ENCODE data around the gene RERE.
A peak's percentile ranks its signal among the peaks of the same experiment; 100 is the strongest.

The RERE gene

GRCh38 chr1:8817412-8818324 lies at the start of gene RERE:
TSS of gene RERE (minus strand) at chr1:8817640.
- DNase-seq: peak; percentile 75

GRCh38 chr1:8866792-8867415 lies 49.5 kb upstream of the RERE start:
- no peak for DNase-seq

GRCh38 chr1:8866173-8866791 lies 48.8 kb upstream of the RERE start:
- DNase-seq: no peak

- DNase-seq: no peak
Observed at GRCh38 chr1:8864713-8865344, 47.4 kb upstream of the RERE start.

- DNase-seq: no peak
Observed at GRCh38 chr1:8863794-8864233, 46.4 kb upstream of the RERE start.

- no peak for DNase-seq
Observed at GRCh38 chr1:8863138-8863537, 45.7 kb upstream of the RERE start.

- no peak for DNase-seq
Observed at GRCh38 chr1:8862528-8862927, 45.1 kb upstream of the RERE start.

- DNase-seq: no peak
Observed at GRCh38 chr1:8860738-8861516, 43.5 kb upstream of the RERE start.

GRCh38 chr1:8858888-8859706 lies 41.7 kb upstream of the RERE start:
- DNase-seq: peak; percentile 43

GRCh38 chr1:8858112-8858668 lies 40.8 kb upstream of the RERE start:
- DNase-seq: no peak

GRCh38 chr1:8856689-8857412 lies 39.4 kb upstream of the RERE start:
- no peak for DNase-seq

GRCh38 chr1:8854240-8854639 lies 36.8 kb upstream of the RERE start:
- no peak for DNase-seq

GRCh38 chr1:8851060-8851459 lies 33.6 kb upstream of the RERE start:
- no peak for DNase-seq

- peak; percentile 81 for DNase-seq
Observed at GRCh38 chr1:8848663-8849386, 31.4 kb upstream of the RERE start.

- no peak for DNase-seq
Observed at GRCh38 chr1:8847990-8848389, 30.6 kb upstream of the RERE start.

GRCh38 chr1:8846263-8846662 lies 28.8 kb upstream of the RERE start:
- DNase-seq: no peak

- no peak for DNase-seq
Observed at GRCh38 chr1:8845104-8846097, 28.0 kb upstream of the RERE start.

- DNase-seq: peak; percentile 97
Observed at GRCh38 chr1:8844501-8845006, 27.1 kb upstream of the RERE start.
